ENCODE data around the gene SDF2L1. TPM values are rescaled to one million over a fixed set of nuclear protein-coding genes. Genes with fewer than 3 reads are reported as not detected.

SDF2L1 gene
- total RNA-seq, 1 donor from 2014 or later, result 4.3 TPM

DNA sequence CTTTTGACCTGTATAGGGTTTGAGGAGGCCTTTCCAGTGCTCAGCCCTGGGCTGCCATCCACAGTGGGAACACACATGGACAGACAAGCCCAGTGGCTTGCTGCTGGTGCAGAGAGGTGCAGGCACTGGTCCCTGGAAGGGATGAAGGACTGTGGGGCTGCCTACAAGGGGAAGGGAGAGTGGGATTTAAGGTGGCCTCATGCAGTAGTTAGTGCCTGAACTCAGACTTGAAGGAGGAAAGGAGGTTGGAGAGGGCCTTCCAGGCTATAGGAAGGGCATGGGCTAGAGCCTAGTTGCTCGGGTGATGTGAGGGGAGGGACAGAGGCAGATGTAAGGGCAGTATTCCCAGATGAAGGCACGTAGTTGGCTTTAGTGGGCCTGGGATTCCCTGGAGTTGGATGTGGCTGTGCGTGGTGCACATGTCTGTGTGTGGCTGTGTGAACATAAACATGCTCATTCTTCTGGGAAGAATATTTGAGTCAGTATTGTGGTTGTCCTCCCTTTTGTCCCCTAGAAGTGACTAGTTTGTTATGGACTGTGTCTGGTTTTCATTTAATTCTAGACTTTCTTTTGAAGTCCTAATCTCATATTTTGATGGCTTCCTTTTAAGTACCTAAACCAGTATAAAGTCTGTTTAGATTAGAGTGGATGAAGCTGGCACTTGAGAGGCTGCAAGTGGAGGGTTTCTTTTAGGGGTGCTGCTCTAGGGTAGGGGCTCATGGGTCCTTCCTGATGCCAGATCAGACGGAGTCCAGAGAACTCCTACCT lies 30.7 kb upstream of the SDF2L1 start:
- H3K36me3 Mint-ChIP-seq, result peaks cover 31% of the 10 kb centered on the region

DNA sequence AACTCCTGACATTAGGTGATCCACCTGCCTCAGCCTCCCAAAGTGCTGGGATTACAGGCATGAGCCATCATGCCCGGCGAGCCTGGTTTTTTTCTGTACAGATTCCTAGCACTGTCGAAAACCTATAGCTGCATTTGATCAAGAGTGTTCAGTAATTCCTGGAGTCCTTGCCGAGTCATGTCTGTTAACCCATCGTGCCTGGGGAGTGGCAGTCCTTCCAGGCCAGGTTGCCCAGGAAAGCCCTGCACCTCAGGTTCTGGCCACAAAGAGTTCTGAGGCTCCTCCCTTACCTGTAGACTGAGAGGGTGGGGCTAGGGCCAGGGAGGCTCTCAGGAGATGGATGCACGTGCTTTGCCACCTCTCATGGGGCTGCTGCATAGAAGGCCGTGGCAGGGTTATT lies 29.2 kb upstream of the SDF2L1 start:
- H3K36me3 Mint-ChIP-seq, result peaks cover 26% of the 10 kb centered on the region

More for the DNA sequence above, 30.7 kb upstream of the SDF2L1 start:
- Histone ChIP-seq H3K4me2 (no peak overlapping the region), H3K9me3 (ENCODE audit: low read depth) (no peaks in the 10 kb centered on the region), H3K27me3 (no peaks in the 10 kb centered on the region), H2AFZ (replicated peaks) (no peak overlapping the region), H3K79me2 (ENCODE audit: low read depth) (peaks cover 87% of the 10 kb centered on the region), H3K27ac (no peak overlapping the region), H3K4me3 (no peak overlapping the region), H3K36me3 (no peaks in the 10 kb centered on the region), H3K9ac (no peak overlapping the region), H3K4me1 (no peaks in the 10 kb centered on the region), H3F3A (ENCODE audit: low read depth) (no peaks in the 10 kb centered on the region), H4K20me1 (ENCODE audit: low read depth) (peaks cover 85% of the 10 kb centered on the region)
- H3K27me3 Mint-ChIP-seq (ENCODE audit: insufficient read depth, low read depth), result peaks cover 3% of the 10 kb centered on the region
- H3K27ac Mint-ChIP-seq, result no peak overlapping the region
- H3K4me3 Mint-ChIP-seq, result no peak overlapping the region
- DNase-seq (ENCODE audit: low spot score), result no peak
- no peaks in the 10 kb centered on the region for H3K9me3 Mint-ChIP-seq
- H3K4me1 Mint-ChIP-seq, result no peaks in the 10 kb centered on the region
- no peak for TF ChIP-seq EZH2phosphoT487 (IDR thresholded peaks at IDR 0.05)
- no peak for TF ChIP-seq EZH2 (IDR thresholded peaks at IDR 0.05)
- TF ChIP-seq, protein P1, sequence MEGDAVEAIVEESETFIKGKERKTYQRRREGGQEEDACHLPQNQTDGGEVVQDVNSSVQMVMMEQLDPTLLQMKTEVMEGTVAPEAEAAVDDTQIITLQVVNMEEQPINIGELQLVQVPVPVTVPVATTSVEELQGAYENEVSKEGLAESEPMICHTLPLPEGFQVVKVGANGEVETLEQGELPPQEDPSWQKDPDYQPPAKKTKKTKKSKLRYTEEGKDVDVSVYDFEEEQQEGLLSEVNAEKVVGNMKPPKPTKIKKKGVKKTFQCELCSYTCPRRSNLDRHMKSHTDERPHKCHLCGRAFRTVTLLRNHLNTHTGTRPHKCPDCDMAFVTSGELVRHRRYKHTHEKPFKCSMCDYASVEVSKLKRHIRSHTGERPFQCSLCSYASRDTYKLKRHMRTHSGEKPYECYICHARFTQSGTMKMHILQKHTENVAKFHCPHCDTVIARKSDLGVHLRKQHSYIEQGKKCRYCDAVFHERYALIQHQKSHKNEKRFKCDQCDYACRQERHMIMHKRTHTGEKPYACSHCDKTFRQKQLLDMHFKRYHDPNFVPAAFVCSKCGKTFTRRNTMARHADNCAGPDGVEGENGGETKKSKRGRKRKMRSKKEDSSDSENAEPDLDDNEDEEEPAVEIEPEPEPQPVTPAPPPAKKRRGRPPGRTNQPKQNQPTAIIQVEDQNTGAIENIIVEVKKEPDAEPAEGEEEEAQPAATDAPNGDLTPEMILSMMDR (IDR thresholded peaks at IDR 0.05), result no peak

DNA sequence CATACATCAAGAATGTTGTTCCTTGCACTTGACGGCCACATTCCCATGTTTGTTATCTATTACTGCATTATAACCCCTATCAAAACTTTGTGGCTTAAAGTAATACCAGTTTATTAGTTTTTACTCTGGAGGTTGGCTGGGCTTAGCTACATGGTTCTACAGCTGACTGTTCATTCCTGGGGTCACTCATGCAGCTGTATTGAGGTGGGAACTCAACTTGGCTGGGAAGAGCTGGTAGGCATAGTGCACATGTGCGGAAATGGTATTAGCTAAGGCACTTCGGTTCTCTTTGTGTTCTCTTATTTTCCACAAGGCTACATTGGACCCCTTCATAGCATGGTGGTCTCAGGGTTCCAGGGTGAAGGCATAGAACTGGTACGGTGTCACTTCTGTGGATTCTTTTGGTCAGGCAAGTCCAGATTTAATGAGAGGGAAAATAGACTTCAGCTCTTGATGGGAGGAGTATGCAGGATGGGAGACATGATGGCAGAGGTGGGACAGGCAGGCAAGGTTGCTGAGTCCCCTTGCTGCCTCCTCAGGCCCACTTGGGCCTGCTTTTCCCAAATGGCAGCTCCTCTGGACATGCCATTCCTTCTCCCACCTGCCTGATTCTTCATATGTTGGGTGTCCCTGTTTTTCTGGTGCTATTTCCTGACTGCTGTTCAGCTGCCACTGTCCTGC lies 28.4 kb upstream of the SDF2L1 start:
- Histone ChIP-seq H3K4me2 (no peak overlapping the region), H3K9me3 (ENCODE audit: low read depth) (no peaks in the 10 kb centered on the region), H4K20me1 (ENCODE audit: low read depth) (peaks cover 86% of the 10 kb centered on the region), H3K27me3 (no peaks in the 10 kb centered on the region), H2AFZ (replicated peaks) (no peak overlapping the region), H3F3A (ENCODE audit: low read depth) (no peaks in the 10 kb centered on the region), H3K4me3 (no peak overlapping the region), H3K79me2 (ENCODE audit: low read depth) (peaks cover 82% of the 10 kb centered on the region), H3K27ac (no peak overlapping the region), H3K4me1 (no peaks in the 10 kb centered on the region), H3K9ac (no peak overlapping the region), H3K36me3 (no peaks in the 10 kb centered on the region)
- Mint-ChIP-seq H3K27ac (peak overlapping the region; percentile 13), H3K36me3 (peaks cover 23% of the 10 kb centered on the region), H3K4me1 (no peaks in the 10 kb centered on the region), H3K4me3 (no peak overlapping the region), H3K27me3 (ENCODE audit: insufficient read depth, low read depth) (peaks cover 3% of the 10 kb centered on the region), H3K9me3 (no peaks in the 10 kb centered on the region)
- TF ChIP-seq EZH2 (IDR thresholded peaks at IDR 0.05), result no peak
- TF ChIP-seq, protein P1 (IDR thresholded peaks at IDR 0.05), result no peak
- no peak for TF ChIP-seq EZH2phosphoT487 (IDR thresholded peaks at IDR 0.05)
- no peak for DNase-seq (ENCODE audit: low spot score)

More for the DNA sequence above, 29.2 kb upstream of the SDF2L1 start:
- Histone ChIP-seq H3K9me3 (ENCODE audit: low read depth) (no peaks in the 10 kb centered on the region), H3F3A (ENCODE audit: low read depth) (no peaks in the 10 kb centered on the region), H3K4me3 (no peak overlapping the region), H3K36me3 (no peaks in the 10 kb centered on the region), H4K20me1 (ENCODE audit: low read depth) (peaks cover 87% of the 10 kb centered on the region), H3K27me3 (no peaks in the 10 kb centered on the region), H3K27ac (no peak overlapping the region), H2AFZ (replicated peaks) (no peak overlapping the region), H3K4me2 (no peak overlapping the region), H3K4me1 (no peaks in the 10 kb centered on the region), H3K9ac (no peak overlapping the region), H3K79me2 (ENCODE audit: low read depth) (peaks cover 82% of the 10 kb centered on the region)
- Mint-ChIP-seq H3K27me3 (ENCODE audit: insufficient read depth, low read depth) (peaks cover 3% of the 10 kb centered on the region), H3K4me1 (no peaks in the 10 kb centered on the region), H3K27ac (no peak overlapping the region), H3K9me3 (no peaks in the 10 kb centered on the region), H3K4me3 (no peak overlapping the region)
- DNase-seq (ENCODE audit: low spot score), result no peak
- TF ChIP-seq EZH2 (IDR thresholded peaks at IDR 0.05) (no peak), EZH2phosphoT487 (IDR thresholded peaks at IDR 0.05) (no peak)
- TF ChIP-seq, protein P1 (IDR thresholded peaks at IDR 0.05), result no peak

Measured in neural progenitor cell (in vitro differentiated cells).